GM19193 (cell line): ENCODE results near the gene SMAD2.

Experiments used
- POLR2A ChIP-seq: IDR thresholded peaks from 4 replicates; pipeline ENCODE4 v1.6.1; 2011; ENCODE audit not compliant: insufficient read depth, insufficient read length; ENCODE audit errors: extremely low read depth

The SMAD2 gene

DNA sequence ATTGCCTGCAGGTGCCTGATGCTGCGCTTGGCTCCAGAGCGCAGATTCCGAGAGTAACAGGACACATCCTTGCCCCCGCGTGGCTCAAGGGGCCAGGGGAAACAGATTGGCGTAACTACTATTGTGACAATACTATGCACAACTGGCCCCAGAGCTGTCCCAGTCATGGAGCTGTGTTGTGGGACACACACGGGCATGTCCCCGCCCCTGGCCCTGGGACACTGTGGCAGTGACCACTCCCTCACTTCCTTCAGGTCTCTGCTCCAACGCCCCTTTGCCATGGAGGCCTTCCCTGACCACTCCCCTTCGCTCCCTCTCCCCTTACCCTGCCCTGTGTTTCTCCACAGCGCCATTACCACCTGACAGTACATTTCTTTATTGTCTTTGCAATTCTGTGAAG, 132.1 kb downstream of the SMAD2 start:
- no peak for TF ChIP-seq POLR2A

GRCh38 chr18:47797126-47797525, 133.3 kb downstream of the SMAD2 start:
- no peak for TF ChIP-seq POLR2A

GRCh38 chr18:47795434-47795814, 135.0 kb downstream of the SMAD2 start:
- no peak for TF ChIP-seq POLR2A

DNA sequence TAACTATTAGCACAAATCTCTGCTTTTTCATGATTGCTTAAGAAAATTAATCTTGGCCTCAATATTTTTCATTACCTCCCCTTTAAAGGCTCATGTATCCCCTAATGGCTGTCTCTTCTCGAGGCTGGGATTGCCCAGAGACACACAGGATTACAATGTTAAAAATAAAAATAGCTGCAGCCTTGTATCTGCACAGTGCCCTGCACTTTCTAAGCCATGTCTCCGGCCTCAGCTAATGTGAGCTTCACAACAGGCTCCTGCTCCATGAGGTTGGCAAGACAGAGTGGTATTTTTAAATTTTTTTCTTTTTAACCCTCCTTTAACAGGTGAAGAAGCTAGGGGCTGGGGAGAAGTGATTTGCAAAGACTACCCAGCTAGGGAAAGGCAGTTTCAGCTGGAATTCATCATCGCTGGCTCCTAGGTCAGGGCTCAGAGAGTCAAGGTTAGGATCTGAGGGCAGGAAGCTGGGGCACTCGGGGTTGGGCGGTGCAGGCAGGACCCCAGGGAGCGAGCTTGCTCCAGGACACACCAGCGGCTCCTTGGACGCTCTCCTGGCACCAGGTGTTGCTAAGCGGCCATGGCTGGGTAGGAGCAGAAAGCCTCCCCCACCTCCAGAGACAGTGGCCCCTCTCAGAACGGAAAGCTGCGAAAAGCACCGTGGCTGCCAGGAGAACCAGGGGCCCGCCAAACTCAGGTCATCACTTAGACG, 135.6 kb downstream of the SMAD2 start:
- TF ChIP-seq POLR2A, result no peak

- no peak for TF ChIP-seq POLR2A
Observed at GRCh38 chr18:47793609-47794008, 136.8 kb downstream of the SMAD2 start.

GRCh38 chr18:47791461-47791985, 138.9 kb downstream of the SMAD2 start:
- TF ChIP-seq POLR2A, result no peak

DNA sequence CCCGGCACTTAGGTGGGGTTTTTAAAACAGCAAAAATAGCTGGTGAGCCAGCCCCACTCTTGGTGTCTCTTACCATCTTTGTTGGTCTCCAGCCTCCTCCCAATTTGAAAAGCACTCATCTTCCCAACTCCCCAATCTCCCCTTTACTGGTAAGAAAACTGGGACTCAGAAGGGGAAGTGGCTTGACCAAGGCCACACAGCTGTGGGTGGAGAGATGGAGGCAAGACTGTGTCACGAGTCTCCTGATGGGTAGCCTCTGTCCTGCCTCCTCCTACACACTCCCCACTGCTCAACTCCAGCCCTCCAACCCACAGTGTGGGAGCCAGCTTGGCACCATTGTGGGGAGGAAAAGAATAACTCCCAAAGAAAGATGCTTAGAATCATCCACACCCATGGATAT, 140.4 kb downstream of the SMAD2 start:
- no peak for TF ChIP-seq POLR2A

GRCh38 chr18:47788621-47789020, 141.8 kb downstream of the SMAD2 start:
- no peak for TF ChIP-seq POLR2A

GRCh38 chr18:47781561-47781960, 148.9 kb downstream of the SMAD2 start:
- no peak for TF ChIP-seq POLR2A

DNA sequence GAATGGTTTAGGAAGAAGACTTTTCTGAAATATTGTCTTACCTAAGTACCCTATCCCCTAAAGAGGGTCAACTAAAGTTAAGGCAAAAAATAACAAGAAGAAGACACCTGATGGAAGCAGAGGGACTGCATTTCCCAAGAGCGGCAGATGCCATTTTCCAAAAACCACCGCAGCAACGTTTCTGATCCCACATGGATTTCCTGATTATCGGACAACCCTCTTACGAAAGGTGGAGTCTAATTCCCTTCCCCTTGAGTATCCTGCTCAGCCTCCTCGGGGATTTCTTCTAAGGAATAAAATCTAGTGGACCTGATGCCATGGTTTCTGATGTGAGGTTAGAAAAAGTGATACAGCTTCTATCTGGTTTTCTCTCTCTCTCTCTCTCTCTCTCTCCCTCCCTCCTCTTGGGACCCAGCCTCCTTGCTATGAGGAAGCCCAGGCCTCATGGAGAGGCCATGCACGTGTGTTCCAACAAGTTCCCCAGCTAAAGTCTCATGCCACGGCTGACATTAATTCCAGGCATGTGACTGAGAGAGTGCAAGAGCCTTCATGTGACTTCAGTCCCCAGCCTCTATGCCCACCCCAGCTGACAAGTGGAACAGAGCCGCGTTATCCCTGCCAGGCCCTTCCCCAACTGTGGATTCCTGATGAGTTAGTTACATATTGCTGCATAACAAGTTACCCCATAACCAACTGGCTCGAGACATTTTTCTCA, 150.3 kb downstream of the SMAD2 start:
- TF ChIP-seq POLR2A, result no peak

- TF ChIP-seq POLR2A, result no peak
Observed at GRCh38 chr18:47779381-47779780, 151.1 kb downstream of the SMAD2 start.

- TF ChIP-seq POLR2A, result no peak
Observed at GRCh38 chr18:47777626-47778025, 152.8 kb downstream of the SMAD2 start.

- no peak for TF ChIP-seq POLR2A
Observed at GRCh38 chr18:47775961-47776360, 154.5 kb downstream of the SMAD2 start.

DNA sequence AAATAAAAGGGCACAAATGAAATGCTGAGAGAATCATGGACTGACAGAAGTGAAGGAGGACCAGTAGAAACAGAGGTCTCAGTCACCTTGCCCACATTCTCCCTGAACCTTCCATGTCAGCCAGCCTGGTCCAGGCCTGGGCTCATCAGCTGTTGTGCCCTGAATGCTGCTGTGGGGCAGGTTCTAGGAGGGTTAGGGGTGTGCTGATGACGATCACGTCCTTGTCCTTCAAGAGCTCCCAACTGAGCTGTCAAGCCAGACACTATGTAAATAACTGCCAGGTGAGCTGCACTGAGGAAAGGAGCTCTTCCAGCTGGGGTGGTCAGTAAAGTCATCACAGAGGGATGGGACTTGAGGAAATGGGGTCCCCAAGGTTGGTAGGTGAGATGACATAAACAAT, 156.5 kb downstream of the SMAD2 start:
- no peak for TF ChIP-seq POLR2A

GRCh38 chr18:47772374-47773248, 157.8 kb downstream of the SMAD2 start:
- TF ChIP-seq POLR2A, result no peak

DNA sequence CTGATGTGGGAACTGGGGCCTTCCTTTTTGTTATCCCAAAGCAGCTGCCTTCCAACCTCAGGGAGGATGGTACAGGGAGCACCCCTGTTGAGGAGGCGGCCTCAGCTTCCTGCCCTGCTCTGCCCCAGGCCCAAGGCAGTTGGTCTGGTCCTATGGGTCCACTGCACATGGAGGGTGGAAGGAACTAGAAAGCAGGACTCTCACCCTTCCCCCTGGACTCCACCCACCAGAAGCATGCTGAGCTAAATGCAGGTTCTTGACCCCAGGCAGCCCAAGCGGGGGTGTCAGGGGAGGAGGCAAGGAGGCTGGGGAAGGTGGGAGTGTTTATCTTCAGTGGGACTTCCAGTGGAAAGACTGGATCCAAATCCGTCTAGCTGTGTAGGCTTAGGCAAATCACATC, 158.5 kb downstream of the SMAD2 start:
- no peak for TF ChIP-seq POLR2A

- TF ChIP-seq POLR2A, result no peak
Observed at GRCh38 chr18:47767699-47768098, 162.8 kb downstream of the SMAD2 start.
